ENCODE results near the gene DDX39B.

DNA sequence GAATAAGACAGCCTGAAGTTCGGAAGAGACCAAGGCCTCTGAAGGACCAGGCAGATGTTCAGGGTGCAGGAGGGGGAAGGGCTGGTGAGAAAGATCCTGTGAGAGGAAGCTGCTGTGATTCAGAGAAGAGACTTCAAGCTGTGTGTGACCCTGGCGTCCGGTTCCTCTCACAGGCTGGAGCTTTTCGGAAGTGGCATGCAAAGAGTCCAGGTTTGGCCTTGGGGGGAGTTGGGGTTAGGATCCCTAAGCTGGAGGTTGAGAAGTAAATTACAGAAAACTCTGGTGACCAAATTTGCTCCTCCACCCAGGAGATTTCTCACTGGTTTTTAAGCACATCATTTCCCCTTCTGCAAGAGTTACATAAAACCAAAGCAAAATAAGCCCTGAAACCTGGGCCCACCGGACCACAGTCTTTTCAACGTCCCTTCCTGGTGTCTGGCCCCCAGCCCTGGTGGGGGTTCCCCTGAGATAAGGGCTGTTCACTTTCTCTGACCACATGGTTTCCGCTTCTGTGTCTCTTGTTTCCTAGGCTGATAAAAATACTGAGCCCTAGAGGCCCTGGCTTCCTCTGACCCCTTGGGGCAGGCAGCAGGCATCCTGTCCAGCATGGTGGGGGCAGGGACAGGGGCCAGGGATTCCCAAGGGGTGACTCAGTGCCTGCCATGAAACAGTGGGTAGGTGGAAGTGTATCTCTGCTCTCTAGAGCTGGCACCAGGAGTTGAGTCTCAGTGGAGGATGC is 18.3 kb upstream of the DDX39B start:
- TF ChIP-seq, protein P1, sequence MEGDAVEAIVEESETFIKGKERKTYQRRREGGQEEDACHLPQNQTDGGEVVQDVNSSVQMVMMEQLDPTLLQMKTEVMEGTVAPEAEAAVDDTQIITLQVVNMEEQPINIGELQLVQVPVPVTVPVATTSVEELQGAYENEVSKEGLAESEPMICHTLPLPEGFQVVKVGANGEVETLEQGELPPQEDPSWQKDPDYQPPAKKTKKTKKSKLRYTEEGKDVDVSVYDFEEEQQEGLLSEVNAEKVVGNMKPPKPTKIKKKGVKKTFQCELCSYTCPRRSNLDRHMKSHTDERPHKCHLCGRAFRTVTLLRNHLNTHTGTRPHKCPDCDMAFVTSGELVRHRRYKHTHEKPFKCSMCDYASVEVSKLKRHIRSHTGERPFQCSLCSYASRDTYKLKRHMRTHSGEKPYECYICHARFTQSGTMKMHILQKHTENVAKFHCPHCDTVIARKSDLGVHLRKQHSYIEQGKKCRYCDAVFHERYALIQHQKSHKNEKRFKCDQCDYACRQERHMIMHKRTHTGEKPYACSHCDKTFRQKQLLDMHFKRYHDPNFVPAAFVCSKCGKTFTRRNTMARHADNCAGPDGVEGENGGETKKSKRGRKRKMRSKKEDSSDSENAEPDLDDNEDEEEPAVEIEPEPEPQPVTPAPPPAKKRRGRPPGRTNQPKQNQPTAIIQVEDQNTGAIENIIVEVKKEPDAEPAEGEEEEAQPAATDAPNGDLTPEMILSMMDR (IDR thresholded peaks at IDR 0.05) = no peak
- TF ChIP-seq POLR2A (IDR thresholded peaks at IDR 0.05) = no peak
